Type B pancreatic cell (in vitro differentiated cells): ENCODE measurements around the gene RRP8. TPM values are rescaled to one million over a fixed set of nuclear protein-coding genes. Genes with fewer than 3 reads are reported as not detected.

ENCODE experiments used
- DNase-seq: peaks from one replicate; pipeline ENCODE4 v3.0.0; 2021; ENCODE audit warnings: mixed read lengths; ENCODE audit not compliant: unreplicated experiment; ENCODE audit errors: extremely low spot score
- H3K27ac Mint-ChIP-seq: 2 replicates; pipeline ENCODE4 v1.8.0; 2021; ENCODE audit warnings: mild to moderate bottlenecking, mixed read lengths
- H3K27me3 Mint-ChIP-seq: 2 replicates; pipeline ENCODE4 v1.8.0; 2021; ENCODE audit warnings: mixed read lengths
- H3K36me3 Mint-ChIP-seq: 2 replicates; pipeline ENCODE4 v1.8.0; 2021; ENCODE audit warnings: mixed read lengths
- H3K4me1 Mint-ChIP-seq: one replicate; pipeline ENCODE4 v1.8.0; 2021; ENCODE audit warnings: mixed read lengths; ENCODE audit not compliant: unreplicated experiment
- H3K4me3 Mint-ChIP-seq: 2 replicates; pipeline ENCODE4 v1.8.0; 2021; ENCODE audit warnings: mild to moderate bottlenecking, mixed read lengths
- H3K9me3 Mint-ChIP-seq: 2 replicates; pipeline ENCODE4 v1.8.0; 2021; ENCODE audit warnings: mixed read lengths
- total RNA-seq: library from RNA; stranded (reverse); gene quantifications from 2 replicates; pipeline ENCODE4 v1.2.1, GENCODE V29; 2021; ENCODE audit warnings: low replicate concordance
- TF ChIP-seq, protein P1 (sequence below): fragments of 200-600 bp; sonication (generic); conservative IDR thresholded peaks from 2 replicates; pipeline ENCODE4 v1.5.0; 2021; ENCODE audit warnings: antibody characterized with exemption, mild to moderate bottlenecking

Gene RRP8
- total RNA-seq, 1 donor from 2014 or later, result 23.5 TPM

DNA sequence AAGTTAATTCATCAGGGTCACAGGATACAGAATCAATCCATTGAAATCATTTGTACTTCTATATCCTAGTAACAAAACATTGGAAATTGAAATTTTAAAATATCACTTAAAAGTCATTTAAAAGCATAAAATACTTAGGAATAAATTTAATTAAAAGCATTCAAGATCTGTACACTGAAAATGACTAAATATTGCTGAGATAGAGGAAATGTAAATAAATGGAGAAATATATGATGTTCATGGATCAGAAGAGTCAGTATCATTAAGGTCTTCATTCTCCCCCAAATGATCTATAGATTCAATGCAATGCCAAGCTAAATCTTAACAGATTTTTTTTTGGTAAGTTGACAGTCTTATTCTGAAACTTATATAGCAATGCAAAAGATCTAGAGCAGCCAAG, 49.8 kb downstream of the RRP8 start:
- TF ChIP-seq, protein P1, sequence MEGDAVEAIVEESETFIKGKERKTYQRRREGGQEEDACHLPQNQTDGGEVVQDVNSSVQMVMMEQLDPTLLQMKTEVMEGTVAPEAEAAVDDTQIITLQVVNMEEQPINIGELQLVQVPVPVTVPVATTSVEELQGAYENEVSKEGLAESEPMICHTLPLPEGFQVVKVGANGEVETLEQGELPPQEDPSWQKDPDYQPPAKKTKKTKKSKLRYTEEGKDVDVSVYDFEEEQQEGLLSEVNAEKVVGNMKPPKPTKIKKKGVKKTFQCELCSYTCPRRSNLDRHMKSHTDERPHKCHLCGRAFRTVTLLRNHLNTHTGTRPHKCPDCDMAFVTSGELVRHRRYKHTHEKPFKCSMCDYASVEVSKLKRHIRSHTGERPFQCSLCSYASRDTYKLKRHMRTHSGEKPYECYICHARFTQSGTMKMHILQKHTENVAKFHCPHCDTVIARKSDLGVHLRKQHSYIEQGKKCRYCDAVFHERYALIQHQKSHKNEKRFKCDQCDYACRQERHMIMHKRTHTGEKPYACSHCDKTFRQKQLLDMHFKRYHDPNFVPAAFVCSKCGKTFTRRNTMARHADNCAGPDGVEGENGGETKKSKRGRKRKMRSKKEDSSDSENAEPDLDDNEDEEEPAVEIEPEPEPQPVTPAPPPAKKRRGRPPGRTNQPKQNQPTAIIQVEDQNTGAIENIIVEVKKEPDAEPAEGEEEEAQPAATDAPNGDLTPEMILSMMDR, result no peak
- Mint-ChIP-seq H3K27ac (no peak overlapping the region), H3K4me1 (no peaks in the 10 kb centered on the region), H3K9me3 (no peaks in the 10 kb centered on the region), H3K4me3 (no peak overlapping the region), H3K27me3 (no peaks in the 10 kb centered on the region), H3K36me3 (no peaks in the 10 kb centered on the region)
- no peak for DNase-seq

DNA sequence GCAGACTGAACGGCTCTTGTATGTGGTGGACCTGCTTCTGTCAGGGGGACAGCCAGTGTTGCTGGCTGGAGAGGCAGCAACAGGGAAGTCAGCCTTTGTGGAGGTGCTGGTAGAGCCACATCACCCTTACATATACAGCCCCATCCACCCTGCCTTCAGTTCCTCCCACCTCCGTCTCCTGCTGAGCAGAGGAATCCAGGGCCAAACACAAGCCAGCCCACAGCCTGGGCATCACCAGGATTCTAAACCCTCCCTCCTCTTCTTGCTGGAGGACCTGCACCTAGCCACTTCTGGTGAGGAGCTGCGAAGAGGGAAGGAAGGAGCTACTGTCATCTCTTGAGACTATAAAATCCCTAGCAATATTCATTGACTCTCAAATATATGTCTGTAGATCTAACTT, 54.8 kb downstream of the RRP8 start:
- TF ChIP-seq, protein P1, result no peak

GRCh38 chr11:6548121-6548520, 55.3 kb downstream of the RRP8 start:
- Mint-ChIP-seq H3K9me3 (no peaks in the 10 kb centered on the region), H3K27ac (no peak overlapping the region), H3K36me3 (no peaks in the 10 kb centered on the region), H3K27me3 (no peaks in the 10 kb centered on the region), H3K4me1 (no peaks in the 10 kb centered on the region), H3K4me3 (no peak overlapping the region)
- DNase-seq, result no peak
- TF ChIP-seq, protein P1, result no peak

More for the DNA sequence above, 54.8 kb downstream of the RRP8 start:
- Mint-ChIP-seq H3K36me3 (no peaks in the 10 kb centered on the region), H3K4me3 (no peak overlapping the region), H3K27ac (no peak overlapping the region), H3K4me1 (no peaks in the 10 kb centered on the region), H3K9me3 (no peaks in the 10 kb centered on the region), H3K27me3 (no peaks in the 10 kb centered on the region)
- DNase-seq, result no peak

- no peaks in the 10 kb centered on the region for H3K9me3 Mint-ChIP-seq
- DNase-seq, result no peak
- no peaks in the 10 kb centered on the region for H3K27me3 Mint-ChIP-seq
Measured at GRCh38 chr11:6547177-6547576, 56.2 kb downstream of the RRP8 start.

DNA sequence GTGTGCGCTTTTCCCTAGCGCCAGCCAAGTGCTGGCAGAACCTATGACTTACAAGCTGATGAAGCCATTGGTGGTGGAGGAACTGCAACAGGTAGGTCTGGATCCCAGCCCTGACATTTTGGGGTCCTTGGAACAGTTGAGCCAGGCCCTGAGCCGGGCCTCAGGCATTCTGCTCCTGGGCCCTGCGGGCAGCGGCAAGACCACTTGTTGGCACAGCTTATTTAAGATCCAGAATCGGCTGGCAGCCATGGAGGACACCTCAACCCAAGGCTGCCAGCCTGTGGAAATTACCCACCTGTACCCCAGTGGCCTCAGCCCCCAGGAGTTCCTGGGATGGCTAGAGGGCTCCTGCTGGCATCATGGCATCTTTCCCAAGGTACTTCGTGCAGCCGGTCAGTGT, 56.7 kb downstream of the RRP8 start:
- Mint-ChIP-seq H3K9me3 (no peaks in the 10 kb centered on the region), H3K4me3 (no peak overlapping the region), H3K36me3 (no peaks in the 10 kb centered on the region), H3K4me1 (no peaks in the 10 kb centered on the region), H3K27ac (no peak overlapping the region), H3K27me3 (no peaks in the 10 kb centered on the region)
- TF ChIP-seq, protein P1, result no peak
- DNase-seq, result no peak

More at GRCh38 chr11:6547177-6547576, 56.2 kb downstream of the RRP8 start:
- no peak overlapping the region for H3K27ac Mint-ChIP-seq
- H3K4me3 Mint-ChIP-seq, result no peak overlapping the region
- H3K36me3 Mint-ChIP-seq, result no peaks in the 10 kb centered on the region
- no peaks in the 10 kb centered on the region for H3K4me1 Mint-ChIP-seq
- TF ChIP-seq, protein P1, result no peak

DNA sequence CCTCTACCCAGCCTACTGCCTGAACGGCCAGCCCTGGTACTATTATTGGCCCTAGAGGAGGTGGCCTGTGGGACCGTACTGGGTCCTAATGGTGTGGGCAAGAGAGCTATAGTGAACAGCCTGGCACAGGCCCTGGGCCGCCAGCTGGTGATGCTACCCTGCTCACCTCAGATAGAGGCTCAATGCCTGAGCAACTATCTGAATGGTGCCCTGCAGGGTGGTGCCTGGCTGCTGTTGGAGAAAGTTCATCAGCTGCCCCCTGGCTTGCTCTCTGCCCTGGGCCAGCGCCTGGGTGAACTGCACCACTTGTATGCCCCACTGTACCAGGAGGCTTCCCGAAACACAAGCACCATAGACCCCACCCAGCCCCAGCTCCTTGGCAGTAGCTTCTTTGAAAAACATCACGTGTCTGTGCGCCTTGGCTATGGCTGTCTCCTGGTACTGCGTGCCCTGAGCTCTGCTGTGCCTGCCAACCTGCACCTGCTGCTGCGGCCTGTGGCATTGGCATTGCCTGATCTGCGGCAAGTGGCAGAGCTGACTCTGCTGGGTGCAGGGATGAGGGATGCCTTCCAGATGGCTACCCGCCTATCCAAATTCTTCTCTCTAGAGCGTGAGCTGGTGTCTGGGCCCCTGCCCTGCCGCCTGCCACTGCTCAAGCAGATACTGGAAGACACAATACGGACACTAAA, 57.4 kb downstream of the RRP8 start:
- no peaks in the 10 kb centered on the region for H3K36me3 Mint-ChIP-seq
- H3K4me3 Mint-ChIP-seq, result no peak overlapping the region
- no peaks in the 10 kb centered on the region for H3K27me3 Mint-ChIP-seq
- no peak for DNase-seq
- H3K27ac Mint-ChIP-seq, result no peak overlapping the region
- no peaks in the 10 kb centered on the region for H3K9me3 Mint-ChIP-seq
- H3K4me1 Mint-ChIP-seq, result no peaks in the 10 kb centered on the region
- TF ChIP-seq, protein P1, result no peak
